Osteoblast (primary cell): Measurements from ENCODE around the gene COL27A1. TPM values are rescaled to one million over a fixed set of nuclear protein-coding genes. Genes with fewer than 3 reads are reported as not detected.

Experiments used
- DNase-seq: peaks from one replicate; pipeline ENCODE4 v3.0.0; 2011; ENCODE audit warnings: low spot score, mixed read lengths; ENCODE audit not compliant: insufficient read length; ENCODE audit errors: missing footprints
- H2AFZ ChIP-seq: 2 replicates; pipeline ENCODE4 v1.6.0; 2011; ENCODE audit warnings: mild to moderate bottlenecking, low read length
- H3K27ac ChIP-seq: 2 replicates; pipeline ENCODE4 v1.5.1; 2011; ENCODE audit warnings: mild to moderate bottlenecking, low read depth, low read length, moderate library complexity
- H3K27me3 ChIP-seq: 2 replicates; pipeline ENCODE4 v1.6.0; 2012; ENCODE audit warnings: mild to moderate bottlenecking, control low read depth, inconsistent platforms, low read length, moderate library complexity; ENCODE audit not compliant: insufficient read depth
- H3K36me3 ChIP-seq: 2 replicates; pipeline ENCODE4 v1.5.1; 2011; ENCODE audit warnings: mild to moderate bottlenecking, low read length, control low read depth, moderate library complexity; ENCODE audit not compliant: insufficient read depth
- H3K4me1 ChIP-seq: 2 replicates; pipeline ENCODE4 v1.5.1; 2011; ENCODE audit warnings: mild to moderate bottlenecking, low read length, control low read depth, moderate library complexity; ENCODE audit not compliant: insufficient read depth
- H3K4me2 ChIP-seq: 2 replicates; pipeline ENCODE4 v1.6.0; 2011; ENCODE audit warnings: mild to moderate bottlenecking, low read length; ENCODE audit not compliant: insufficient read depth
- H3K4me3 ChIP-seq: fragments of 200-600 bp; sonication (generic); 3 replicates; pipeline ENCODE4 v1.5.1; 2012; ENCODE audit warnings: mild to moderate bottlenecking, low read length, inconsistent platforms; ENCODE audit not compliant: insufficient read depth
- H3K79me2 ChIP-seq: 2 replicates; pipeline ENCODE4 v1.6.0; 2012; ENCODE audit warnings: mild to moderate bottlenecking, low read length, control low read depth, inconsistent platforms; ENCODE audit not compliant: insufficient read depth
- H3K9me3 ChIP-seq: 2 replicates; pipeline ENCODE4 v1.5.1; 2011; ENCODE audit warnings: low read depth, low read length, control low read depth
- H4K20me1 ChIP-seq: 2 replicates; pipeline ENCODE4 v1.6.0; 2012; ENCODE audit warnings: mild to moderate bottlenecking, low read length, control low read depth; ENCODE audit not compliant: insufficient read depth
- total RNA-seq: library from RNA; depleted of rRNA; stranded (reverse); fragments of >200 nt; gene quantifications from 2 replicates; pipeline ENCODE4 v1.2.3, GENCODE V29; 2012
- TF ChIP-seq, protein P1 (sequence below): IDR thresholded peaks from 2 replicates; pipeline ENCODE4 v1.5.1; 2011; ENCODE audit warnings: mild to moderate bottlenecking, low read depth, low read length, moderate library complexity; ENCODE audit errors: extremely low read depth

Gene COL27A1
- total RNA-seq, 1 donor: 10.1 TPM

DNA sequence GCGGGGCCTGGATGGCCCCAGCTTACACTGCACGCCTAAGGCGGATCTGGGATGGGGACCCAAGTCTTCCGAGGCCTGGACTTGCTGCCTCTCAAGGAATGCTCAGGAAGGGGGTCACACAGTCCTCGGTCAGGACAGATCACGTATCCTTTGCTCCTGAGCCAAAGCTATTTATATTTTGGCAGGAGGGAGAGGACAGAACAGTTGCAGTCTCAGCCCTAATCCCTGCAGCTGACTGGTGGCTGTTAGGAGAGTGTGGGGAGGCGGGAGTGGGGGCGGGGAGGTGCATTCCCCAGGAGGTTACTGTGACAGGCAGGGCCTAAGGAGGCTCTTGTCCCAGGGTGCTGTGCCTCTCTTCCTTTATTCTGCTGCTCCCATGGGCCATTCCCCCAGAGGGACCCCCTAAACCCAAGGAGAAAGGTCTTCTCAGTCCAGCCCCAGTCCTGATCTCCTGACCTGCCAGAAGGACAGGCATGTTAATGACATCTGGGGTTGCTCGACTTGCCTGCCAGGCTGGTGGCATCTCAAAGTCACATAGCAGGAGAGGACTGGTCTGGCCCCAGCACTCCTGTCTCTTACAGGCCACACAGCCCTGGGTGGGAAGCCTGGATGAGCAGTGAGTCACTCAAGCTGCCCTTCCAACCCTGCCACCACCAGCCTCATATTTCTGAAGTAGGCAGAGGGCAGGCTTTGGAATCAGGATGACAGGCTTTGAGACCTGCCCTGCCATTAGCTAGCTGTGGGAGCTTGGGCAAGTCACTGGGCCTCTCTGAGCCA, 51.9 kb downstream of the COL27A1 start:
- Histone ChIP-seq H3K27me3 (no peaks in the 10 kb centered on the region), H3K9me3 (no peaks in the 10 kb centered on the region), H3K4me1 (peaks cover 12% of the 10 kb centered on the region), H3K27ac (no peak overlapping the region), H4K20me1 (no peaks in the 10 kb centered on the region), H3K36me3 (peaks cover 5% of the 10 kb centered on the region), H3K79me2 (no peaks in the 10 kb centered on the region), H3K4me2 (no peak overlapping the region), H2AFZ (no peak overlapping the region), H3K4me3 (no peak overlapping the region)
- TF ChIP-seq, protein P1, sequence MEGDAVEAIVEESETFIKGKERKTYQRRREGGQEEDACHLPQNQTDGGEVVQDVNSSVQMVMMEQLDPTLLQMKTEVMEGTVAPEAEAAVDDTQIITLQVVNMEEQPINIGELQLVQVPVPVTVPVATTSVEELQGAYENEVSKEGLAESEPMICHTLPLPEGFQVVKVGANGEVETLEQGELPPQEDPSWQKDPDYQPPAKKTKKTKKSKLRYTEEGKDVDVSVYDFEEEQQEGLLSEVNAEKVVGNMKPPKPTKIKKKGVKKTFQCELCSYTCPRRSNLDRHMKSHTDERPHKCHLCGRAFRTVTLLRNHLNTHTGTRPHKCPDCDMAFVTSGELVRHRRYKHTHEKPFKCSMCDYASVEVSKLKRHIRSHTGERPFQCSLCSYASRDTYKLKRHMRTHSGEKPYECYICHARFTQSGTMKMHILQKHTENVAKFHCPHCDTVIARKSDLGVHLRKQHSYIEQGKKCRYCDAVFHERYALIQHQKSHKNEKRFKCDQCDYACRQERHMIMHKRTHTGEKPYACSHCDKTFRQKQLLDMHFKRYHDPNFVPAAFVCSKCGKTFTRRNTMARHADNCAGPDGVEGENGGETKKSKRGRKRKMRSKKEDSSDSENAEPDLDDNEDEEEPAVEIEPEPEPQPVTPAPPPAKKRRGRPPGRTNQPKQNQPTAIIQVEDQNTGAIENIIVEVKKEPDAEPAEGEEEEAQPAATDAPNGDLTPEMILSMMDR: no peak
- DNase-seq: peak; percentile 95

DNA sequence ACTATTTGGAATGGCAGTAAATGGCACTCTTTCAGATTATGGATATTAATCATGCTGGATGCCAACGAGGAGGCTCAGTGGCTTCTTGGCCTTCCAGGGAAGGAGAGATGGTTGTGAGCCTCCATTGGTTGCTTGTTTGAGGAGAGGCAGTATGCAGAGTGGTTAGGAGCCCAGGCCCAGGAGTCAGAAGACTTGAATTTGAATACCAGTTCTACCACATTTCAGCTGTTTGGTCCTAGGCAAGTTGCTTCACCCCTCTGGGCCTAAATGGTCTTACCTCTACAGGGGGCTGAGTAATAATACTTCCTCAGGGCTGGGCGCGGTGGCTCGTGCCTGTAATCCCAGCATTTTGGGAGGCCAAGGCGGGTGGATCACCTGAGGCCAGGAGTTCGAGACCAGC, 52.5 kb downstream of the COL27A1 start:
- H3K4me2 ChIP-seq: no peak overlapping the region
- peak; percentile 72 for DNase-seq
- TF ChIP-seq, protein P1: no peak
- peaks cover 12% of the 10 kb centered on the region for H3K4me1 ChIP-seq
- no peaks in the 10 kb centered on the region for H3K9me3 ChIP-seq
- no peaks in the 10 kb centered on the region for H4K20me1 ChIP-seq
- no peak overlapping the region for H3K27ac ChIP-seq
- no peak overlapping the region for H3K4me3 ChIP-seq
- H3K79me2 ChIP-seq: no peaks in the 10 kb centered on the region
- no peaks in the 10 kb centered on the region for H3K27me3 ChIP-seq
- H3K36me3 ChIP-seq: peaks cover 11% of the 10 kb centered on the region
- H2AFZ ChIP-seq: no peak overlapping the region

DNA sequence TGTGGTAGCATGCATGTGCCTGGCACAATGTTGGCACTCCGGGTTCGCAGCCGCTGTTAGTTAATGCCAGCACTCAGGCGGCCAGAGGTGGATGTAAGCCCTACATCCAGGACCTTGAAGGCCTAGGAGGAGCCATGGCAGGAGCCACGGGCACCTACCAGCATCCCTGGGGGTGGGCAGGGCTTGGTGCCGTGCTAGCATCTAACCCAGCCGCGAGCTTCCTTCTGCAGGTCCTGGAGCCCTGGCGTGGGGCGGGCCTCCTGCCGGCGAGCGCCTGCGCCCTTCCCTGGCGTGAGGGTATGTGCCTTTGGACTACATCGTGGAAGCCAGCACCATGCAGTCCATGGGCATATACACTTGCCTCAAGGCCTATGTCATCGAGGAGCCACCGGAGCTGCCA, 53.8 kb downstream of the COL27A1 start:
- no peaks in the 10 kb centered on the region for H3K27me3 ChIP-seq
- peaks cover 12% of the 10 kb centered on the region for H3K4me1 ChIP-seq
- peak; percentile 55 for DNase-seq
- no peak overlapping the region for H3K4me2 ChIP-seq
- H3K27ac ChIP-seq: no peak overlapping the region
- H2AFZ ChIP-seq: no peak overlapping the region
- no peaks in the 10 kb centered on the region for H3K79me2 ChIP-seq
- TF ChIP-seq, protein P1: no peak
- no peak overlapping the region for H3K4me3 ChIP-seq
- H4K20me1 ChIP-seq: no peaks in the 10 kb centered on the region
- peaks cover 12% of the 10 kb centered on the region for H3K36me3 ChIP-seq
- H3K9me3 ChIP-seq: no peaks in the 10 kb centered on the region

DNA sequence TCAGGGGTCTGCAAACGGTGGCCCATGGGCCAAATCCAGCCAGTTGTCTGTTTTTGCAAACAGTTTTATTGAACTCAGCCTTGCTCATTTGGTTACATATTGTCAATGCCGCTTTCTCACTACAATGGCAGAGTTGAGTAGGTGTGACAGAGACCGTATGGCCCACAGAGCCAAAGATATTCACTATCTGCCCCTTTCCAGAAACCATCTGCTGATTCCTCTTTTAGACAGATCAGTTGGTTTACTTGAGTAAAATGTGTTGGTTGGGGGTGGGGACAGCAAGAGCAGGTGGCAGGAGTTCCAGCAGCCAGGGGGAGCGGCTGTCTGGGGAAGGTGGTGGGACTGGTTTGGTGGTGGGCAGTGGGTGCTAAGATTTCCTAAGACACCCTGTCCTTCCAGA, 54.8 kb downstream of the COL27A1 start:
- Histone ChIP-seq H3K4me1 (peaks cover 12% of the 10 kb centered on the region), H2AFZ (no peak overlapping the region), H3K27me3 (no peaks in the 10 kb centered on the region), H4K20me1 (no peaks in the 10 kb centered on the region), H3K27ac (no peak overlapping the region), H3K4me2 (no peak overlapping the region), H3K9me3 (no peaks in the 10 kb centered on the region), H3K4me3 (no peak overlapping the region), H3K36me3 (peaks cover 12% of the 10 kb centered on the region), H3K79me2 (no peaks in the 10 kb centered on the region)
- DNase-seq: peak; percentile 57
- TF ChIP-seq, protein P1: no peak
